NCI-H1105 (cell line): ENCODE results near the gene SAMHD1.
"Not testable (repeated sequence)": the region's sequence is repeated elsewhere in the genome, so short reads cannot be mapped to it uniquely, and the experiment has no call there.

Experiments
- DNase-seq: peaks from one replicate; lab custom pipeline; 2025; lab: John Stamatoyannopoulos, UW

SAMHD1 gene

DNA sequence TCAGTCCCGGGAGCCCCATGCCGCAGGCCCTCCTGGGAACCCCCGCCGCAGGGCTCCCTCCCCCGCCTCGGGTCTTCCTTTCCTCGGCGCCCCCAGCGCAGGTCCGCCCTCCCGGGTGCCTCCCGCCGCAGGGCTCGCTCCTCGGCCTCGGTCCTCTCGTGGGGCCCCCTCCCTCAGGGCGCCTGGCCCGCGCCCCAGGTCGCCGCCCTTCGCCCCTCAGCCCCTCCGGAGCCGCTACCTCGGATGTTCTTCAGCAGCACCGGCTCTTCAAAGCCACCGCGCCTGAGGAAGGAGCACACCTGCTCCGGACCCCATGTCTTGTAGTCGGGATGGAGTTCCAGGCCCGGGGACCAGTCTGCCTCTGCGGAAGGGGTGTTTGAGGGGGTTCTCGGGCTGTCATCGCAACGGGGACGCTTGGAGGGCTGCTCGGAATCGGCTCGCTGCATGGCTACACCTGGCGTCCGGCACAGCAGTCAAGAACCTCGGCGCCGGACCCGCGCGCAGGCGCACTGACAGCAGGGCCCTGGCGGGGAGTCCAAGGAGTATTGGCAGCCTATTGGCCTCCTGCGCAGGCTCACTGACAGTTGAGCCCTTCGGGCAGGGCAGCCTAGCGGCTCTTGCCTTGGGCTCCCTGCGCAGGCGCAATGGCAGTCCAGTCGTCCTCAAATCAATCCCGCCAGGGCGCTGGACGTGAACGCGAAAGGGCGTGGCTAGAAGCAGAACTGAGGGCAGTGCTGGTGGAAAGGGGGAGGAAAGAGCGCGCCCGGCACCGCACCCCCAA is at the start of gene SAMHD1:
Gene SAMHD1 (minus strand): TSS at position 511 of the 781 bp plus-strand sequence. CDS start 65 bp downstream, at position 446.
- peak; percentile 96 for DNase-seq

DNA sequence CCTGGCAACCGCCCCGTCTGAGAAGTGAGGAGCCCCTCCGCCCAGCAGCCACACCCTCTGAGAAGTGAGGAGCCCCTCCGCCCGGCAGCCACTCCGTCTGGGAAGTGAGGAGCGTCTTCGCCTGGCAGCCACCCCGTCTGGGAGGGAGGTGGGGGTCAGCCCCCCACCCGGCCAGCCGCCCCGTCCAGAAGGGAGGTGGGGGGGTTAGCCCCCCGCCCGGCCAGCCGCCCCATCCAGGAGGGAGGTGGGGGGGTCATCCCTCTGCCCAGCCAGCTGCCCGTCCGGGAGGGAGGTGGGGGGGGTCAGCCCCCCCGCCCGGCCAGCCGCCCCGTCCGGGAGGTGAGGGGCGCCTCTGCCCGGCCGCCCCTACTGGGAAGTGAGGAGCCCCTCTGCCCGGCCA is 48.7 kb upstream of the SAMHD1 start:
- DNase-seq = not testable (repeated sequence)

DNA sequence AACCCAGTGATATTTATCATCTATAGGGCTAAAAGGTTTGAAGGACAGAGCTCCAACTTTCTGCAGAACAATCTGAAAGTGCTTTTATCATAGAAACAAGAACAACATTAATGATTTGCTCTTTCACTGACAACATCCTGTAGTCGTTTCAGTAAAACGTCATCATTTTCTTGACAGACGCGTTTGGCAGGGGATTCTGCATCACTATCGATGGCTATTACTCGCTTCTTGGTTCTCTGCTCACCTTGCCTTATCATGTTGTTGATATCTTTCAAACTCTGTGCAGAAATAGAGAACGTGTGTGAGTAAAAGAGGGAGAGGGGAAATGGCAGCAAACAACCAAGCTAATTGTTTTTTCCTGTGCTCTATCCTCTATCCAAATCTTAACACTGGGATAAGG is 47.1 kb upstream of the SAMHD1 start:
- no peak for DNase-seq

DNA sequence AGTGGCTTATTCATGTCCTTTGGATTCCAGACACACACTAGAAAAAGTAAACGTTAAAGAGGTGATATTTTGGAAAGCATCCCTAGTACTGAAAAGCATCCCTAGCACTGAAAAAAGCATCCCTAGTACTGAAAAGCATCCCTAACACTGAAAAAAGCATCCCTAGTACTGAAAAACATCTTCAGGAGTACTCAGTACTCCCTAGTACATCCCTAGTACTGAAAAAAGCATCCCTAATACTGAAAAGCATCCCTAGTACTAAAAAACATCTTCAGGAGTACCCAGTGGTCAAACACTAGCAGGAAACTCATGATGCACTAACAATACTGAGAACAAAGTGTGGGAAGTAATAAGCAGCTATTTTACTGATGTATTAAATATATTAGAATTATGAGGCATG is 45.6 kb upstream of the SAMHD1 start:
- no peak for DNase-seq

DNA sequence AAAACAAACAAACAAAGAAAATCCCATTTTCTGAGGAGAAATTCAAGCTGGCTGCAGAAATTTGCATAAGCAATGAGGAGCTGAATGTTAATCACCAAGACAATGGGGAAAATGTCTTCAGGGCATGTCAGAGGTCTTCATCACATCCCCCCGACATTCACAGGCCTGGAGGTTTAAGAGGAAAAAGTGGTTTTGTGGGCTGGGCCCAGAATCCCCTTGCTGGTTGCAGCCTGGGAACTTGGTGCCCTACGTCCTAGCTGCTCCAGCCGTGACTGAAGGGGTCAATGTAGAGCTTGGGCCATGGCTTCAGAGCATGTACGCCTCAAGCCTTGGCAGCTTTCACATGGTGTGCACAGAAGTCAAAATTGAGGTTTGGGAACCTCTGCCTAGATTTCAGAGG is 42.7 kb upstream of the SAMHD1 start:
- DNase-seq = not testable (repeated sequence)

DNA sequence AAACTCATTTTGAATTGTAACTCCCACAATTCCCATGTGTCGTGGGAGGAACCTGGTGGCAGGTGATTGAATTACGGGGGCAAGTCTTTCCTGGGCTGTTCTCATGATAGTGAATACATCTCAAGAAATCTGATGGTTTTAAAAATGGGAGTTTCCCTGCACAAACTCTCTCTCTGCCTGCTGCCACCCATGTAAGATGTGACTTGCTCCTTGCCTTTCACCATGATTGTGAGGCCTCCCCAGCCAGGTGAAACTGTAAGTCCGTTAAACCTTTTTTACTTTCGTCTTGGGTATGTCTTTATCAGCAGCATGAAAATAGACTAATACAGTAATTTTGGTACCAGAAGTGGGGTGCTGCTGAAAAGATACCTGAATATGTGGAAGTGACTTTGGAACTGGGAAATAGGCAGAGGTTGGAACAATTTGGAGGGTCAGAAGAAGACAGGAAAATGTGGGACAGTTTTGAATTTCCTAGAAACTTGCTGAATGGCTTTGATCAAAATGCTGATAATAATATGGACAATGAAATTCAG is 41.4 kb upstream of the SAMHD1 start:
- DNase-seq = no peak

DNA sequence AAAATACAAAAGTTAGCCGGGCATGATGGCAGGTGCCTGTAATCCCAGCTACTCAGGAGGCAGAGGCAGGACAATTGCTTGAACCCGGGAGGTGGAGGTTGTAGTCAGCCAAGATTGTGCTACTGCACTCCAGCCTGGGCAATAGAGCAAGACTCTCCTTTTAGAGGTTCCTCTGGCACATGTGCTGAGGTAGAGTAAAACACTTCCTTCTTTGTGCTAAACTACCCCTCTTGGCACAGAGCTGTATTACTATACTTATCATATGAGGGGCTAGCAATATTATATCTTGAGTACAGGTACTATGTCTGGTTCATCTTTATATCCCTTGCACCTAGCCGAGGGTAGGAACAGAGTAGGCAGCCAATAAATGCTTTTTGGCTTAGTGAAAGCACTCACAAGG is 40.2 kb upstream of the SAMHD1 start:
- DNase-seq = no peak

DNA sequence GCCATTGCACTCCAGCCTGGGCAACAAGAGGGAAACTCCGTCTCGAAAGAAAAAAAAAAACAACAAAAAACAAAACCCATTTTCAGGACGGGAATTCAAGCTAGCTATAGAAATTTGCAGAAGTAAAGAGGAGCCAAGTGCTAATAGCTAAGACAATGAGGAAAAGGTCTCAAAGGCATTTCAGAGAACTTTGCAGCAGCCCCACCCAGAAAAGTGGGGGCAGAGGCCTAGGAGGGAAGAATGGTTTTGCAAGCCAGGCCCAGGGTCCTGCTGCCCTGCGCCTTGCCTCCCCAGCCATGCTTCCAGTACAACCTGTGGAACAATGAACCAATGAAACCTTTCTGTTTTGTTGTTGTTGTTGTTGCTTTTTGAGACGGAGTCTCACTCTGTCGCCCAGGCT is 38.3 kb upstream of the SAMHD1 start:
- DNase-seq = no peak

DNA sequence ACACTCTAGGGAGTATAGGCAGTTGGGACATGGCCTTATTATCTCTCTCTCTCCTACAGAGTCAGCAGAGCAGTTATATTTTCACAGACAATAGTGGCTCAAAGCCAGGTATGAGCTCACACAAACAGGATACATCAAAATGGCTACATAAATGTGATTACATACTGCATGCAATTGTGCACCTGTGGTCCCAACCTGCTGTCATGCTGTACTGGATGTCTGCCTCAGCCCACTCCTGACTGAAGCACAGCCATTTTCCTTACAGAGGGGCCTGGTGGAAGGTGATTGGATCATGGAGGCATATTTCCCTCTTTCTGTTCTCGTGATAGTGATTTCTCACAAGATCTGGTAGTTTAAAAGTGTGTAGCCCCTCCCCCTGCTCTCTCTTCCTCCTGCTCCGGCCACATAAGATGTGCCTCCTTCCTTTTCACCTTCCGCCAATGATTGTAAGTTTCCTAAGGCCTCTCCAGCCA is 37.0 kb upstream of the SAMHD1 start:
- DNase-seq = no peak

DNA sequence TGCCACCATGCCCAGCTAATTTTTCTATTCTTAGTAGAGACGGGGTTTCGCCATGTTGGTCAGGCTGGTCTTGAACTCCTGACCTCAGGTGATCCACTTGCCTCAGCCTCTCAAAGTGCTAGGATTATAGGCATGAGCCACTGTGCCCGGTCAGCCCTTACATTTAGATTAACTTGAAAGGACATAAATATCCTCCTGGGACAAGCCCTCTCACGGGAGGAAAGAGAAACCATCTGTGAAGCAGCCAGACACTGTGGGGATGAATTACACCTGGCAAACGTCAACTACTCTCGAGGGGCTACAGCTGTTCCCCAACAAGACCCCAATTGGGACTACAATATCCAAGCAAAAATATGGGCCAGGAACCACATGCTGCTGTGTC is 32.7 kb upstream of the SAMHD1 start:
- no peak for DNase-seq

DNA sequence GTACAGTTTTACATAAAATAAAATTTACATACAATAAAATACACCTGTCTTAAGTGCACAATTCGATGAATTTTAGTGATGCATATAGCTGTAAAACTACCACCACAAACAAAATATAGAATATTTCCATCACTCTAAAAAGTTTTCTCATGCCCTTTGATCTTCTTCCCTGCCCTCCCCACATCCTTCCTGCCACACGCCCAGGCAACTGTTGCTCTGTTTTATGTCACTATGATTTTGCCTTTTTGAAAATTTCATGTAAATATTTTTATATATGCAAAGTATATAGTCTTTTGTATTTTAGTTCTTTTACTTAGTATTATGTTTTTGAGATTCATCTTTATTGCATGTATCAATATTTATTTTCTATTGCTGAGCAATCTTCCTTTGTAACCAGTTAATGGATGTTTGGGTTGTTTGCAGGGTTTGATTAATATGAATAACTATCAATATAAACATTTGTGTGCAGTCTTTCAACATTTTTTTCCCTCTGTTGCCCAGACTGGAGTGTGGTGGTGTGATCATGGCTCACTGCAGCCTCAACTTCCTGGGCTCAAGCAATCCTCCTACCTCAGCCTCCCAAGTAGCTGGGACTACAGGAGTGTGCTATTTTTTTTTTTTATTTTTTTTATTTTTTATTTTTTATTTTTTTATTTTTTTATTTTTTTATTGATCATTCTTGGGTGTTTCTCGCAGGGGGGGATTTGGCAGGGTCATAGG is 23.8 kb upstream of the SAMHD1 start:
- no peak for DNase-seq

DNA sequence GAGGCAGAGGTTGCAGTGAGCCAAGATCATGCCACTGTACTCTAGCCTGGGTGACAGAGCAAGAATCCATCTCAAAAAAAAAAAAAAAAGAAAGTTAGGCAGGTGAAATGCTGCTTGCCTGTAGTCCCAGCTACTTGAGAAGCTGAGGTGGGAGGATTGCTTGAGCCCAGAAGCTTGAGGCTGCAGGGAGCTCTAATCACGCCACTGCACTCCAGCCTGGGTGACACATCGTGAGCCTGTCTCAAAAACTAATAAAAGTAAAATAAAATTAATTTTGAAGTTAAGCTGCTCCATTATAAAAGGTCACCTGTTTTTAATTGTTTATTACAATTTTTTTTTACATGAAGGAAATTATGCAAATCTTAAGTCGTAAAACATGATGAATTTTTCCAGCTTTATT is 23.2 kb upstream of the SAMHD1 start:
- no peak for DNase-seq

DNA sequence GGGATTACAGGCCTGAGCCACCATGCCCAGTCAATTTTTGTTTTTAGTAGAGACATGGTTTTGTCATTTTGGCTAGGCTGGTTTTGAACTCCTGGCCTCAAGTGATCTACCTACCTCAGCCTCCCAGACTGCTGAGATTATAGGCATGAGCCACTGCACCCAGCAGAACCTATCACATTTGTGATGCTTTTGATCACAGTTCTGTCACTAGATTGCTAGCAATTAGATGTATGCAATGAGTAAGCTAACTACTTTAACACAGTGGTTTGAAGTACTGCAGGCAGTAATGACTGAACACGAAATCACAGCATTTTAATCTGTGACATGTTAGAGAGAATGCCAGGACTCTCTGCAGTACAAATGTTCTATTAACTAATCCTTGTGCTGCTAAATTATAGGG is 19.6 kb upstream of the SAMHD1 start:
- DNase-seq = no peak

DNA sequence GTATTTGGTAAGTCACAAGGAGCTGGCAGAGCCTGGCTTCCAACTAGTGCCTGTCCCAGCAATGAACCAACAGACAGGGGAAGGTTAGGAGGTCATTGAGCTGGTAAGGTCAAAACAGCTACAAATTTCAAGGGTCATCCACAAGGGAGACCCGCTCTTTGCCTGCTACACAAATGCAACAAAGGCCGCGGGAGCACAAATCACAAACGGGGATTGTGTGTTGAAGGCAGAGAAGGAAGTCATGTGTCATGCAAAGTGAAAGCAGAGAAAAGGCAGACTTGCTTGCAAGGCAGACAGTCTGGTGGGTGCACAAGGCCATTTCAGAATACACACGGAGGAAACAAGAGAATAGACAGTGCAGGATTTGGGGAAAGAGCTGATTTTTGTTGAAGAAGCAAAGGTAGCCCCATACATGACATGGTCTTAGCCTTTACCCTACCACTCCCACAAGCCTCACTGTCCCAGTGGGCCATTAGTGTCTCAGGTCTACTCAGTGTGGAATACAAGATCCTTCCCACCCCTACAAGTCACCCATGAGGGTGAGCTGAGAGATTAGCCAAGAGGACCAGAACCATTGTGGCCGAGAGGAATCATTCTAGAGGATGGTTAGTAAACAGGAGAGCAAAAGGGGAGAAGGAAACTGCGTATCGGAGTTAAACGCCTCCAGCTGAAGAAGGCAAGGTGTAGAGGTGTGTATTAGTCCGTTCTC is 18.1 kb upstream of the SAMHD1 start:
- DNase-seq = no peak

DNA sequence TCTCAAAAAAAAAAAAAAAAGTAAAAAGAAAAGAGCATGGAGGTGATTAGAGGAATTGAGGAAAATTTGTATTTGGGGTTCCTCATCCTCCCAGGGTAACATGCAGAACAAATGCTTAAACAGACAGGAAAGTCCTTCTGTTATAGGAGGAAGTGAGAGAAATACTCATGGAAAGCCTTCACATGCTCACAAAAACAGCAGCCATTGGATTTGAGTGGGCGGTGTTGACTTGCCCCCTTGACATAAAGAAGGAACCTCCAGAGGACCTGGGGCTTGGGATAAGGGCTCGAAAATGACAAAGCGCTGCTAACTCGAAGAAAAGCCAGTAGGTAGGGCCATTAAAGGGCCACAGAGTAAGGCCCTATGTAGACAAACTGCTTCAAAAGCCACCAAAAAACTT is 17.5 kb upstream of the SAMHD1 start:
- no peak for DNase-seq

DNA sequence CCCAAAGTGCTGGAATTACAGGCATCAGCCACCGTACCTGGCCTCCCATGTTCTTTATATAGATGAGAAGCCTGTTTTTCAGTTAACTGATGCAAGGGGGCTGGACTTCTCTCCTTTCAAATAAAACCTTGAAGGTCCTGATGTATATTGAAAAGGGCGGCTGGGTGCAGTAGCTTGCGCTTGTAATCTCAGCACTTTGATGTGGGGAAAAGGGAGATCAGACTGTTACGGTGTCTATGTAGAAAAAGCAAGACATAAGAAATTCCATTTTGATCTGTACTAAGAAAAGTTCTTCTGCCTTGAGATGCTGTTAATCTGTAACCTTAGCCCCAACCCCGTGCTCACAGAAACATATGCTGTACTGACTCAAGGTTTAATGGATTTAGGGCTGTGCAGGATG is 16.1 kb upstream of the SAMHD1 start:
- DNase-seq = no peak

DNA sequence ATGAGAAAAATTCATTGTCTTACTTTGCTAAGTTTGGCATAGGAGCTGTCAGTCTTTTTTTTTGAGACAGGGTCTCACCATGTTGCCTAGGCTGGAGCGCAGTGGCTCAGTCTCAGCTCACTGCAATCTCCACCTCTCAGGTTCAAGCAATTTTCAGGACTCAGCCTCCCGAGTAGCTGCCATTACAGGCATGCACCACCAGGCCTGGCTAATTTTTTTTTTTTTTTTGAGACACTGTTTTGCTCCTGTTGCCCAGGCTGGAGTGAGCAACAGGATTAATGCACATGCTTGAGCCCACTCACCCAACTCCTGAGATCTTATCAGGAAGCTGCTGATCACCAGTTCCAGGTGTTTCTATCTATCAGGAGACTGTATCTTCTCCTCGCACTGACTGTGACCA is 15.5 kb upstream of the SAMHD1 start:
- DNase-seq = not testable (repeated sequence)

DNA sequence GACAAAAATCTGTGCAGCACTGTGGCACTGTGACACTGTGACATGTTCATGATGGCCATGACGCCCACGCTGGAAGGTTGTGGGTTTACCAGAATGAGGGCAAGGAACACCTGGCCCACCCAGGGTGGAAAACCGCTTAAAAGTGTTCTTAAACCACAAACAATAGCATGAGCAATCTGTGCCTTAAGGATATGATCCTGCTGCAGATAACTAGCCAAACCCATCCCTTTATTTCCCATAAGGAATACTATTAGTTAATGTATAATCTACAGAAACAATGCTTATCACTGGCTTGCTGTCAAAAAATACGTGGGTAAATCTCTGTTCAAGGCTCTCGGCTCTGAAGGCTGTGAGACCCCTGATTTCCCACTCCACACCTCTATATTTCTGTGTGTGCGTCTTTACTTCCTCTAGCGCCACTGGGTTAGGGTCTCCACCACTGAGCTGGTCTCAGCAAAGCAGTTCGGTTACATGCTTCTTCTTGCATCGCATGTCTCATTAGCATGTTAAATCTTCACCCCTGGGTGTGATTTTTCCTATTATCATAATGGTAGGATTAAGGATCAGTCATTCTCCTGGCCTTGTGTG is 10.9 kb upstream of the SAMHD1 start:
- not testable (repeated sequence) for DNase-seq

DNA sequence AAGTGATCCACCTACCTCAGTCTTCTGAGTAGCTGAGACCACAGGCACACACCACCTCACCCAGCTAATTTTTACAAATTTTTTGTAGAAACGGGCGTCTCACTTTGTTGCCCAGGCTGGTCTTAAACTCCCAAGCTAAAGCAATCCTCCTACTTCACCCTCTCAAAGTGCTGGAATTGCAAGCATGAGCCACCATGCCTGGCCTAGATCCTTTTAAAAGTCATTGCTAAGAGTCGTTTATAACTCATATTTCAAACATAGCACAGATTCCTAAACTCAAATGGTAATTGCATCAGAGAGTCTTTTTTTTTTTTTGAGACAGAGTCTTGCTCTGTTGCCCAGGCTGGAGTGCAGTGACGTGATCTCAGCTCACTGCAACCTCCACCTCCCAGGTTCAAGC is 7.7 kb upstream of the SAMHD1 start:
- no peak for DNase-seq

DNA sequence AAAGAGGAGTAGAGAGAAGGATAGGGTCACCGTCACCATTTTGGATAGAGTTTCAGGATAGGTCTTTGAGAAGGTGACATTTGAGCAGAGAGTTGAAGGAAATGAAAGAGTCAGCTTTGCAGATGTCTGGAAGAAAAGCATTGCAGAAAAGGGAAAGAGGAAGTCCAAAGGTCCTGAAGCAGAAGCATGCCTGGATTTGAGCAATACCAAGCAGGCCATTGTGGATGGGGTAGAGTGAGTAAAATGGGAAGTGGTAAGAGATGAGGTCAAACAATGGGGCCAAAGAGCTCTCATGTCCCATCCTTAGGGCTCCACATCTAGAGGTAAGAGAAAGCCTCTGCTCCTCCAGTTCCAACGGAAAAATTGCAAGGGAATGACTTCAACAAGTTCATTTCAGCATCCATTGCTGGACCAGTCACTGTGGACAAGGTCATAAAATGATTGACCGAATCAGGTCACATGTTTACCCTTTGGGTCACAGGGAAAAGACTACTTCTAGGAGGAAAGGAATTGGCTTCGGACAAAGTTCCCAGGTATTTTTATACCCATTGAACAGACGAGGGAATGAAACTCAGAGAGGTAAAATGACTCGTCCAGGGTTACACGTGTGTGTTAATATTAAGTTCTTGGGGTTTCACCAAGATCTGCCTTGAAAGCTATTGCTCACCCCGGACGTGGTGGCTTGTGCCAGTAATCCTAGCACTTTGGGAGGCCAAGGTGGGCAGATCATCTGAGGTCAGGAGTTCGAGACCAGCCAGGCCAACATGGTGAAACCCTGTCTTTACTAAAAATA is 6.6 kb upstream of the SAMHD1 start:
- no peak for DNase-seq

DNA sequence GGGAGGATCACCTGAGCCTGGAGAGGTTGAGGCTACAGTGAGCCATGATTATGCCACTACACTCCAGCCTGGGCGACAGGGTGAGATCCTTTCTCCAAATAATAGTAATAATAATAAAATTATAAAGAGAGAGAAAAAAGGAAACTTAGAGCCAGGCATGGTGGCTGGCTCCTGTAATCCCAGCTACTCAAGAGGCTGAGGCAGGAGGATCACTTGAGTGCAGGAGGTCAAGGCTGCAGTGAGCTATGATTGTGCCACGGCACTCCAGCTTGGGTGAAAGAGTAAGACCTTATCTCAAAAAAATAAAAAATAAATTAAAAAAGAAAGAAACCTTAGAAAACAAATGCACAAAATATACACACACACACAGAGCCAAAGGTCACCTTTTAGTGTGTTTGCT is 5.2 kb upstream of the SAMHD1 start:
- no peak for DNase-seq
